A673 (cell line): ENCODE results near the gene C1orf210.

Source experiments
- CTCF ChIP-seq: fragments of 300-800, 200-600 bp; sonication (generic); conservative IDR thresholded peaks from 2 replicates; pipeline ENCODE4 v1.5.1; 2017; ENCODE audit warnings: low read depth, mild to moderate bottlenecking, antibody characterized with exemption, low read length, moderate library complexity, mixed read lengths
- EZH2 ChIP-seq: fragments of 200-600 bp; sonication (generic); IDR thresholded peaks from 2 replicates; pipeline ENCODE4 v1.6.1; 2017; ENCODE audit warnings: borderline replicate concordance, low read depth, mild to moderate bottlenecking, mixed read lengths, antibody characterized with exemption, low read length; ENCODE audit not compliant: poor library complexity, severe bottlenecking

DNA sequence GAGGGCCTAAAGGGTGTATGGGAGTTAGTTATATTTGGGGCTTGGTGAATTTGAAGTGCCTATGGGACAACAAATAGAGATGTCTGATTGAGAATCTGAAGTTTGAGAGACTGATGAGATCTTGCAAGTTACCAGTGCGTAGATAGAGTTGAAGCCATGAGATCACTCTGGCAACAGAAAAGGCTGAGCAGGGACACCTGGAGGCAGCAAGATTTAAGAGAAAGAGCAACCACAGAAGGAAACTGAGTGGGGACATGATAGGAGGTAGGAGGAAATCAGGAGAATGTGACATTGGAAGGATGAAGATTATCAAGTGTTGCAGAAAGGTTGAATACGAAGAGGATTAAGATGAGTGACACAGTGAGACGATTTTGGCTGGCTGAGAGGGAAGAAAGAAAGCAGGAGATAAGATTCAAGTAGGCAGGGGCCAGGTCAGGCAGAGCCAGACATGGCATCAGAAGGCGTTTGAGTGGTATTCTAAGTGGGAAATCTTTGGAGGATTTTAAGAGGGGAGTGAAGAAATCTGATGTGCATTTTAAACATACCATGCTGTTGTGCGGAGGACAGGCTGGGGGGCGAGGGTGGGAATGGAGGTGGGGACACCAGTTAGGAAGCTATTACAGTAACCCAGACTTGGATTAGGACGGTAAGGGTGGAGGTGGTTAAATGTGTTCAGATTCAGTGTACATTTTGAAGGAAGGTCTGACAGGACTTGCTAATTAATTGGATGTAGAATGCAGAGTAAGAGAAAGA, 49.2 kb upstream of the C1orf210 start:
- no peak for TF ChIP-seq EZH2
- TF ChIP-seq CTCF = no peak
